Activated CD4-positive, CD25-positive, alpha-beta regulatory T cell treated with anti-CD3 and anti-CD28 coated beads, Interleukin-2, amount 50 U/mL, for 72 hours (primary cell): ENCODE data around the gene ZNF844.
A peak's percentile ranks its signal among the peaks of the same experiment; 100 is the strongest.
"Not testable (repeated sequence)": the region's sequence is repeated elsewhere in the genome, so short reads cannot be mapped to it uniquely, and the experiment has no call there.

ENCODE experiments used
- DNase-seq: peaks from one replicate; pipeline ENCODE4 v3.0.0; 2021

Gene ZNF844

DNA sequence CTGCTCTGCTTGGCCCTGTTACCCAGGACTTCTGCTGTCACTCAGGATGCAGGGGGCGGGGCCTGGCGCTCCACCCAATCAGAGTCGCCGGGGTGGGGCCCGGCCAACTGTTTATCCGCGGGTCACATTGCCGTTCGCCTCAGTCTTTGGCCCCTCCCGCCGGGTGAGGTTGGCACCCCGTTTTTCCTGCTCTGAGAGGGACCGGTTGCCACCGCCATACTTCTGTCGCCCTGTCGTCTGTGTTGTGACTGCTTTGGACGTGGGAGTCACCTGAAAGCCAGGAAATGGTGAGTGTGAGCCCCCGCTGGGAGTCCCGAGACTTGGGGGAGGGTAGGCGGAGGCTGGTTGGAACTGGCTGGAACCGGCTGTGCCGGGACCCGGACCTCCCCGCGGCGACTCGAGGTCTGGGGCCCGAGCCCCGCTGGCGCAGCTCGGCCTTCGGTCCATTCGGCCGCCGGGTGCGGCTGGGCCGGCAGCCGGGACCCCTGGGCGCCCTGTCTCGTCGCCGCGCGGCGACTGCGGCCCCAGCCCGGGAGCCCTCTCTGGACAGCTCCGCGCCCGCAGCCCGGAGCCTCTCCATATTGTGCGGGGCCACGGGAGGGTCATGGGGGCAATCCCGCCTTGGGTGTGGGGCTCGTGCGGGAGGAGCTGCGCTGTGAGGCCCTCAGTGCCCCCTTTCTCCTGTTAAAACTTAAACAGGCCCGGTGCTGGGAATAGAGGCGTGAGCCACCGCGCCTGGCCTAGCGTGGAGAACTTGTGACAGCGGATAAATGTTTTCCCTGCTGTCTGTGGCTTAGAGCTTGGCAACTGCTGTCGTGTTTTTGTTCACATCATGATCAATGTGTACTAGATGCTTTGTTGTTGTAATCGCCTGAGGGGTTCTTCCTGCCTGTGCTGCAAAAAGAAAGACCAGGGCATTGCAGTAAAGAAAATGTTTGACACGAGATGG is at the start of gene ZNF844:
Gene ZNF844 (plus strand): TSS at position 142 of the 949 bp plus-strand sequence. CDS start 143 bp downstream, at position 285.
- peak; percentile 89 for DNase-seq

DNA sequence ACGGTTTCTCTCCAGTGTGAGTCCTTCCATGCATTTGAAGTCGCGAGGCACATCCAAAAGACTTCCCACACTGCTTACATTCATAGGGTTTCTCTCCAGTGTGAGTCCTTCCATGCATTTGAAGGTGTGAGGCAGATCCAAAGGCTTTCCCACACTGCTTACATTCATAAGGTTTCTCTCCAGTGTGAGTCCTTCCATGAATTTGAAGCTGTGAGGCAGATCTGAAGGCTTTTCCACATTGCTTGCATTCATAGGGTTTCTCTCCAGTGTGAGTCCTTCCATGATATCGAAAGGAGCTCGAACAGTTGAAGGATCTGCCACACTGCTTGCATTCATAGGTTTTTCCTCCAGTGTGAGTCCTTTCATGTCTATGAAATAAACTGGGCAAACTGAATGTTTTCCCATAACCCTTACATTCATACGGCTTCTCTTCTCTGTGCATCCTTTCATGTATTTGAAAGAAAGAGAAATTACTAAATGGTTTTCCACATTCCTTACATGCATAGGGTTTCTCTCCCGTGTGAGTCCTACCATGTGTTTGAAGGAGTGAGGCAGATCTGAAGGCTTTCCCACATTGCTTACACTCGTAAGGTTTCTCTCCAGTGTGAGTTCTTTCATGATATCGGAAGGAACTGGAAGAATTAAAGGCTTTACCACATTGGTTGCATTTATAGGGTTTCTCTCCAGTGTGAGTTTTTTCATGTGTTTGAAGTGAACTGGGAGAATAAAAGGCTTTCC is 49.3 kb upstream of the ZNF844 start:
- no peak for DNase-seq

DNA sequence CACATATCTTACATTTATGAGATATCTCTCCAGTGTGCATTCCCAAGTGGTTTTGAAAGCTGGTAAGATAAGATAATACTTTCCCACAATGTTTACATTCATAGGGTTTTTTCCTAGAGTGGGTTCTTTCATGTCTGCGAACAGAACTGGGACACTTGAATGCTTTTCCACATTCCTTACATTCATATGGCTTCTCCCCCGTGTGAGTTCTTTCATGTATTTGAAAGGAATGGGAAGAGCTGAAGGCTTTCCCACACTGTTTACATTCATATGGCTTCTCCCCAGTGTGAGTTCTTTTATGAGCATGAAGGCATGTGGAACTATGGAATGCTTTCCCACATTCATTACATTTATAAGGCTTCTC is 48.8 kb upstream of the ZNF844 start:
- DNase-seq, result no peak

DNA sequence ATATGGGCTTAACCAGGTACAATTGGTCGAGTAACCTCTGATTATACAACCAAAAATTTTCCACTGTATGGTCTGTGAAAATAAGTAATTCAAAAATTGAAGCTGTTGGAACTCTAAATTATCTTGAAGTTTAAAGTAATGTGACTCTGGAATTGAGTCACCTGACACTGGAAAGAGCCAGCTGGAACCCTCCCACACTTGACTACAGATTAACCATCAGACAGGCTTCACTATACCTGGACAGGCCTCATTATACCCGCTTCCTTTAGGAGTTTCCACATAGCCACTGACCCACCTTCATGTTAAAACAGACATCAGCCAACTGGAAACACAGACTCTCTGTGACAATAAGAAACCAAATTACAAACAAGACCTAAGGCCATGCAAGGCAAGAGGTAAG is 30.3 kb upstream of the ZNF844 start:
- no peak for DNase-seq

DNA sequence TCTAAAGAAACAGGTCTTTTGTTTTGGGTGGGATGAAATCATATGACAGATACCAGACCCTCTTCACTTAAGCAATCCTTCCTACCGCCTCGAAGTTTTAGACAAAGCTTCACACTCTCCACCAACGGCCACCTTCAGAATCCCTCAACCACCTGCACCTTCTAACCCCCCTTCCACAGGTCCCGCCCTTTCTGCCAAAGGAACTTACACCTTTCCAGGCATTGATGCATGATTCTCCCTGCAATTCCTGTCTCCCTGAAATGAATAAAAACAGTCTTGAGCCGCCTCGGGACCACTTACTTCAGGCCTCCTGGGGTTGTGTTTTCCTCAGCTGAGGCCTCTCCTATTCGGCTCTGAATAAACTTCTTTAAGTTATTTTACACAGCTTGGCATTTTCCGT is 29.9 kb upstream of the ZNF844 start:
- DNase-seq, result no peak

DNA sequence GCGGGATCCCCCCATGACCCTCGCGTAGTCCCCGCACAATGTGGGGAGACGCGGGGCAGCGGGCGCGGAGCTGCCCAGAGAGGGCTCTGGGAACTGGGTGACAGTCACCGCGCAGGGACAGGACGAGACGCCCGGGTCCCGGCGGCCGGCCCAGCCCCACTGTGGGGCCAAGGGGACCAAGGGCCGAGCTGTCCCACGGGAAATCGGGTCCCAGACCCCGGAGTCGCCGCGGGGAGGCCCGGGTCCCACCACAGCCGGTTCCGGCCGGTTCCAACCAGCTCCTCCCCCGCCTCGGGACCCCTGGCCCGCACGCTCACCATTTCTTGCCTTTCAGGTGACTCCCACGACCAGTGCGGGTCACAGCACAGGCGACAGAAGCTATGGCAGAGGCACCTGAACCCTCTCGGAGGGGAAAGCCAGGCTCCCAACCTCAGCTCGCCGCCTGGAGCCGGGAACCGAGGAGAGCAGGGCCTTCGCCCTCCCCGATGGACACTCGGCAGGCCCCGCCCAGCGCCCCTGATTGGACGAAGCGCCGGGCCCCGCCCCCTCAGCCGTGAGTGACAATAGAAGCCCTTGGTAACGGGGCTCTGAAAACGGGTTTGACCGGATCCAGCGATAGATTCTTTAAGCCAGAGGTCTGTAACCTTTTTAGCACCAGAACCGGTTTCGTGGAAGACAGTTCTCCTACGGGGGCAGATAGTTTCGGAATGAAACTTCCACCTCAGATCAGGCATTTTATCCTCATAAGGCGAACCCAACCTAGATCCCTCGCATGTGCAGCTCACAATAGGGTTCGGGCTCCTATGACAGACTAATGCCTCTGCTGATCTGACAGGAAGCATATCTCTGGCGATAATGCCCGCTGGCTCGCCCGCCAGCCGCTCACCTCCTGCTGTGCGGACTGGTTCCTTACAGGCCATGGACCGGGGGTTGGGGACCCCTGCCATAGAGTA is 29.0 kb upstream of the ZNF844 start, which contains the start of gene ZNF433:
Gene ZNF433 (minus strand): TSS at position 460 of the 953 bp plus-strand sequence. CDS start 140 bp downstream, at position 320.
- peak; percentile 85 for DNase-seq

DNA sequence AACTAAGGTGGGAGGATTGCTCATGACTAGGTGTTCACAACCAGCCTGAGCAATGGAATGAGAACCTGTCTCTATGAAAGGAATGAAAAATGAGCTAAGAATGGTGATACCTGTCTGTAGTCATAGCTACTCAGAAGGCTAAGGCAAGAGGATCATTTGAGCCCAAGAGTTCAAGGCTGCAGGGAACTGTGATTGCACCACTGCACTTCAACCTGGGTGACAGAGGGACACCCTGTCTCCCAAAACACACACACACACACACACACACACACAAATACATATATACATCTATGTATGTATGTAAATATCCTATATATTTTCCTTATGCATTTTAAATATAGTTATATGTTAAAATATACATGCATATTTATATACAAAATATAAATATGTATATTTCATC is 21.6 kb upstream of the ZNF844 start:
- DNase-seq, result no peak

DNA sequence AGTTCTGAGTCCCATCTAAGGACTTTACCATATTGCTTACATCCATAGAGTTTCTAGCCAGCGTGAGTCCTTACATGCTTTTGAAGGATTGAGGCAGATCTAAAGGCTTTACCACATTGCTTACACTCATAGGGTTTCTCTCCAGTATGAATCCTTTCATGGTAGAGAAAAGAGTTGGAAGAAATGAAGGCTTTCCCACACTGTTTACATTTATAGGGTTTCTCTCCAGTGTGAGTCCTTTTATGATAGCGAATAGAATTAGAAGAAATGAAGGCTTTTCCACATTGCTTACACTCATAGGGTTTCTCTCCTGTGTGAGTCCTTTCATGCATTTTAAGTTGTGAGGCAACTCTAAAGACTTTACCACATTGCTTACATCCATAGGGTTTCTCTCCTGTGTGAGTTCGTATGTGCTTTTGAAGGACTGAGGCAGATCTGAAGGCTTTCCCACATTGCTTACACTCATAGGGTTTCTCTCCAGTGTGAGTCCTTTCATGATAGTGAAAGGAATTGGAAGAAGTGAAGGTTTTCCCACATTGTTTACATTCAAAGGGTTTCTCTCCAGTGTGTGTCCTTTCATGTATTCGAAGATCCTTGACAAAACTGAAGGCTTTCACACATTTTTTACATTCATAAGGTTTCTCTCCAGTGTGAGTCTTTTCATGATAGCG is 20.6 kb upstream of the ZNF844 start:
- DNase-seq, result no peak

DNA sequence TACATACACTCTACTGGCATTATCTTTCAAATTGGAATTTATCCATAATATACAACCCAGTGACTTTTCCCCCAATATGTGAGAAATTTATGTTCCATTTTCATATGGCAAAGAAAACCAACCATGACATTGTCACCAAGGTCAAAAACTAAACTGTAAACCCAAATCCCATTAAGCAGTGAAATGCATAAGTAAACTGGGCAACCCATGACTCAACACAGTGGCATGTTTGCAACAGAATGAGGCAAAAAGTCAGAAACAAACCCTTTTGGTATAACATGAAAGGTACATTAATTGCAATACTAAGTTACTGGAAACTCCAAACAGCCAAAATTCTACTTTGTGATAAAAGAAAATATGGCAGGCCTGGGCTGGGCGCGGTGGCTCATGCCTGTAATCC is 16.7 kb upstream of the ZNF844 start:
- DNase-seq, result no peak

DNA sequence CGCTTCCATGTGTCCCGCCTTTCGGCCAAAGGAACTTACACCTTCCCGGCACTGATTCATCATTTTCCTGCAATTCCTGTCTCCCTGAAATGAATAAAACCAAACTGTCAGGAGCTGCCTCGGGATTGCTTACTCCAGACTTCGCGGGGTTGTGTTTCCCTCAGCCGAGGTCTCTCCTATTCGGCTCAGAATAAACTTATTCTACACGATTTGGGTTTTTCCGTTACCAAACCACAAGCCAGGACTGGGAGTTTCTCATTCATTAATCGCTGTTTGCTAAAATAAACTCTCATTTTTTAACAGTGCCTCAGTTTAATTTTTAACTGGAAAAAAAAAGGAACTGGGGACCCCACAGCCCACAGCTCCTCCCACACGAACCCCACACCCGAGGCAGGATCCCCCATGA is 12.4 kb upstream of the ZNF844 start:
- no peak for DNase-seq

DNA sequence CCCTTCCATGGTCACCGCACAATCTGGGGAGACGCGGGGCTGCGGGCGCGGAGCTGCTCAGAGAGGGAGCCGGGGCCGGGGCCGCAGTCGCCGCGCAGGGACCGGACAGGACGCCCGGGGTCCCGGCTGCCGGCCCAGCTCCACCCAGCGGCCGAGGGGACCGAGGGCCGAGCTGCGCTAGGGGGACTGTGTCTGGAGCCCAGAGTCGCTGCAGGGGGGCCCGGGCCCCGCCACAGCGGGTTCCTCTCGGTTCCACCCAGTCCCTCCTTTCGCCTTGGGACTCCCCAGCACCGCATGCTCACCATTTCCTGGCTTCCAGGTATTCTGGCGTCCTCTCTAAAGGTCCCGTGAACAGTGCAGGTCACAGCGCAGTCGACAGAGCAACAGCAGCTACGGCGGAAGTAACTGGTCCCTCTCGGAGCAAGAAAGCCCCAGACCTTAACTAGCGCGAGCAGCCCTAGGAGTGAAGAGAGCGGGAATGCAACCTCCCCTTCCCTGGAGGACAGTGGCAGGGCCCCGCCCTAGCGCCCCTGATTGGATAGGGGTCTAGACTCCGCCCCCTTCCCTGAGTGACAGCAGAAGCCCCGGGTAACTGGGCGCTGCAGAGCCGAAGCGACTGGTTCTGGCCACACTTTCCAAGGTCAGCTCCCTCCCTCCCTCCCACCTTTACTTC is 11.9 kb upstream of the ZNF844 start, which contains the start of gene ZNF878:
Gene ZNF878 (minus strand): TSS at position 465 of the 673 bp plus-strand sequence. CDS start 160 bp downstream, at position 305.
- DNase-seq, result peak; percentile 60

DNA sequence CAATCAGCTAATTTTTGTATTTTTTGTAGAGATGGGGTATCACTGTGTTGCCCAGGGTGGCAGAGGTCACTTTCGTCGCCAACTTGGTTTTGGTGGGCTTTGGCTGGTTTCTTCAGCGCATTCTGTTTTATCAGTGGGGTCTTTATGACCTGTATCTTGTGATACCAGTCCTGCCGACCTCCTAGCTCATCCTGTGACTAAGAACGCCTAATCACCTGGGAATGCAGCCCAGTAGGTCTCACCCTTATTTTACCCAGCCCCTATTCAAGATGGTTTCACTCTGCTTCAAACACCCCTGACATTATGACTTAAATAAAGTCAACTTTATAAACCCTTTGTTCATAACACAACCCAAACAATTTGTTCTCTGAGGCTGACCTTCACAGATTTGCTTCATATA is 8.7 kb upstream of the ZNF844 start:
- DNase-seq, result no peak

DNA sequence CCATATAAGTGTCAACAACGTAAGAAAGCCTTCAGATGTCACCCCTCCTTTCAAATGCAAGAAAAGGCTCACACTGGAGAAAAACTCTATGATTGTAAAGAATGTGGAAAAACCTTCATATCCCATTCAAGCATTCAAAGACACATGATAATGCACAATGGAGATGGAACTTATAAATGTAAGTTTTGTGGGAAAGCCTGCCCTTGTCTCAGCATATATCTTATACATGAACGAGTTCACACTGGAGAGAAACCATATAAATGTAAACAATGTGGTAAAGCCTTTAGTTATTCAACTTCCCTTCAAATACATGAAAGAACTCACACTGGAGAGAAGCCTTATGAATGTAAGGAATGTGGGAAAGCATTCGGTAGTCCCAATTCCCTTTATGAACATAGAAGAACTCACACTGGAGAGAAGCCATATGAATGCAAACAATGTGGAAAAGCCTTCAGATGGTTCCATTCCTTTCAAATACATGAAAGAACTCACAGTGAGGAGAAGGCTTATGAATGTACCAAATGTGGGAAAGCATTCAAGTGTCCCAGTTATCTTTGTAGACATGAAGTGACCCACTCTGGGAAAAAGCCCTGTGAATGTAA is 11.1 kb downstream of the ZNF844 start:
- DNase-seq, result no peak

DNA sequence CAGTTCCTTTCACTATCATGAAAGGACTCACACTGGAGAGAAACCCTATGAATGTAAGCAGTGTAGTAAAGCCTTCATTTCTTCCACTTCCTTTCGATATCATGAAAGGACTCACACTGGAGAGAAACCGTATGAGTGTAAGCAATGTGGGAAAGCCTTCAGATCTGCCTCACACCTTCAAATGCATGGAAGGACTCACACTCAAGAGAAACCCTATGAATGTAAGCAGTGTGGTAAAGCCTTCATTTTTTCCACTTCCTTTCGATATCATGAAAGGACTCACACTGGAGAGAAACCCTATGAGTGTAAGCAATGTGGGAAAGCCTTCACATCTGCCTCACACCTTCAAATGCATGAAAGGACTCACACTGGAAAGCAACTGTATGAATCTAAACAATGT is 11.8 kb downstream of the ZNF844 start:
- DNase-seq, result not testable (repeated sequence)

DNA sequence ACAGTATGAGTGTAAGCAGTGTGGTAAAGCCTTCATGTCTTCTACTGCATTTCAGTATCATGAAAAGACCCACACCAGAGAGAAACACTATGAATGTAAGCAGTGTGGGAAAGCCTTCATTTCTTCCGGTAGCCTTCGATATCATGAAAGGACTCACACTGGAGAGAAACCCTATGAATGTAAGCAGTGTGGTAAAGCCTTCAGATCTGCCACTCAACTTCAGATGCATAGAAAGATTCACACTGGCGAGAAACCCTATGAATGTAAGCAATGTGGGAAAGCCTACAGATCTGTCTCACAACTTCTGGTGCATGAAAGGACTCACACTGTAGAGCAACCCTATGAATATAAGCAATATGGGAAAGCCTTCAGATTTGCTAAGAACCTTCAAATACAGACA is 12.8 kb downstream of the ZNF844 start:
- no peak for DNase-seq

DNA sequence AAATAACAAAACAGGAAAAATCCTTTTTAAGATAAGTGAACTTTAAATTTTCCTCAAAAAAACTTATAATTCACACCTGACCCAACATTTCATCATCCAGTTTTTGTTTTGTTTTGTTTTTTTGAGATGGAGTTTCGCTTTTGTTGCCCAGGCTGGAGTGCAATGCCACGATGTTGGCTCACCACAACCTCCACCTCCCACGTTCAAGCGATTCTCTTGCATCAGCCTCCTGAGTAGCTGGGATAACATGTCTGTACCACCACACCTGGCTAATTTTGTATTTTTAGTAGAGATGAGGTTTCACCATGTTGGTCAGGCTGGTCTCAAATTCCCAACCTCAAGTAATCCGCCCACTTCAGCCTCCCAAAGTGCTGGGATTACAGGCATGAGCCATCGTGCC is 18.8 kb downstream of the ZNF844 start:
- DNase-seq, result not testable (repeated sequence)

DNA sequence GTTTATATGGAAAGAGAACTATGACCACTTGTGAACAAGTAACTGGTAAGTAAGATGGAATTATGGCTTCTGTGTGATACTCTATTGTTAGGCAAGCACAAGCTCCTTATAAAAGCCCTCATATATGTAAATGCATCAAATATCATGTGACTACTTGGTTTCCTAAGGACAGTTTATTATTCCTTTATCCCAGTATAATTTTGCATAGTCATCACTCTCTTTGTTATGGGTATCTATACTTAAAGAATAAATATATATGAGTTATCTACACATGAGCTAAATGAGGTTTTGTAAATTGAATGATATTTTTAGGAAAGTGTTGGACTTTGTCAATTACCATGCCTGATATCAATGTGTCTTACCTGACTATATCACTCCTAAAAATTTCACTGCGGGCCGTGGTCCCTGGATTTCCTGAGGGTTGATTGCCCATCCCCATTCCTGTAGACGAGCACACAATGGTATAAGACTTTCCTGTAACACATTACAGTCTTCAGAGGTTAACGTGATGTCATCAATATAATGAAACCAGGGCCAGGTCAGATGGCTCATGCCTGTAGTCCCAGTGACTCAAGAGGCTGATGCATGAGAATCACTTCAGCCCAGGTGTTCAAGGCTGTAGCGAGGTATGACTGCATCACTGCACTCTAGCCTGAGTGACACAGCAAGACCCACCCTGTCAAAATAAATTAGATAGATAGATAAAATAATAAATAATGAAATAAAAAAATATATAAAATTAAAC is 20.7 kb downstream of the ZNF844 start:
- no peak for DNase-seq

DNA sequence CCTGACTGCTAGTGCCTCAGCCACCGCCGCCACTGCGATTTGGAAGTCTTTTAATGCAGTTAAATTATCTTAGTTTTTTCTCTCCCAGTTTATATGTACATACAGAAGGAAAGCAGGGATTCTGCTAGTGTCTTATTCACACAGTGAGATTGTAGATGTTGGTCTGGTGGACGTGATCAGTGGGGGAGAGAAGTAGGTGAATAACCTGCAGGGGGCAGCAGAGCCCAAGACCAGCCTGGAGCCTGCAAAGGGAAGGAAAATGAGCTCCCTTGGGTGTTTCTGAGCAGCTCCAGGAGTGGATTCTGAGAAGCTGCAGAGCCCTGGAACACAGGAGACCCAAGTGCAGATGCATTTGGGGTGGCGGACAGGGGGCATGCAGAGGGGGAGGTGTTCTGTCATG is 26.3 kb downstream of the ZNF844 start:
- DNase-seq, result peak; percentile 70

DNA sequence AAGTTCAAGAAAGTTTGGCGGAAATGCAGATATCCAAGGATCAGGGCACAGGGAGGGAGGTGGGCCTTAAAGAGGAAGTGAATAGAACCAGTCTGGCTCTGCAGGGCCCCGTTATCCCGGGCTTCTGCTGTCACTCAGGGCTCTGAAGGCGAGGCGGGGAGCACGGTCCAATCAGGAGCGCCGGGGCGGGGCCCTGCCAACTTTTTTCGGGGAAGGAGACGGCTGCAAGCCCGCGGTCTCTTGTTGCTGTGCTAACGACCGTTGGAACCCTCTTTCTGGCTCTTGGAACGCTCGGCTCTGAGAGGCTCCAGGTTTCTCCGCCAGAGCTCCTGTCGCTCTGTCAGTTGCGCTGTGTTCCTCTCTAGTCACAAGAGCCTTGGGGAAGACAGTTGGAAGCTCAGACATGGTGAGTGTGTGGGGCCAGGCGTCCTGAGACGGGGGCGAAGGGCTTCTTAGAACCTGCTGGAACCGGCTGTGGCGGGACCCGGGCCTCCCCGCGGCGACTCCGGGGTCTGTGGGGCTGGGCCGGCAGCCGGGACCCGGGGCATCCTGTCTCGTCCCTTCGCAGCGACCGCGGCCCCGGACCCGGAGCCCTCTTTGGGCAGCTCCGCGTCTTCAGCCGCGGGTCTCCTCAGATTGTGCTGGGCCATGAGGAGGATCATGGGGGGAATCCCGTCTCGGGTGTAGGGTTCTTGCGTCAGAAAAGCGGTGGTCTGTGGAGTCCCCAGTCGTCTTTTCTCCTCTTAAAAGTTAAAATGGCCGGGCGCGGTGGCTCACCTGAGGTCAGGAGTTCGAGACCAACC is 27.7 kb downstream of the ZNF844 start:
- DNase-seq, result peak; percentile 70
